ENCODE data around the gene NDUFS2.

DNA sequence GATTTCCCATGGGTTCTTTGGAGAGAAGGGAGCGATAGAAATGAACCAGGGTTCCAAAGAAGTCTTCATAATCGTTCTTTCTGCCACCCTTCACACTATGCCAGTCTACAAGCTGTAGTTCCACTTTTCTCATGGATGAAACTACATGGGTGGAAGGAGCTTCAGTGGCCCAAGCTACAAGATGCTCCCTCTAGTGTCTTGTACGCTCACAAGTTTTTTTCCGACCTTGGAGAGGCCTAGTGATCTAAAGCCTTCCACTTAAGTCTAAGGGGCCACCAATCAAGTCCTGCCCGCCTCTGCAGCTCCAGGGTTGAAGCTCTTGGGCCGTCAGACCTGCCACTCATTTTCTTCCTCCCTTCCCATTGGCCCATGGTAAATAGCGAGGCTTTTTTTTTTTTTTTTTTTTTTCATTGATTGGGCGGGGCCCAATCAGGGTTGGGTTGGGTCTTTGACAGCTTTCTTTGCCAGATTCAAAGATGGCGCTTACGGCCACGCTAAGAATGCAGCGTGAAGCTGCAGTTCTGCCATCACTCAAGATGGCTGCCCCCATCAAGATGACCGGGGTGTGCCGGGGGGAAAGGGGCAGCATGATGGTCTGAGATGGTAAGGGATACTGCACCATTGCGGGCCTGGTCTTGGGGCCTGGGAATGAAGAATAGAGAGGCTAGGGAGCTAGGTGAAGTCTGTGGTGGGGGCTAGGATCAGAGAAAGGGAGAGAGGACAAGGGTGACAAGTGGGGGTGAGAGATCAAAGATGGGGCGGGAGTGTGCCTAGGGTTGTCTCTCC, 23.6 kb downstream of the NDUFS2 start, which contains the start of gene TOMM40L:
- TF ChIP-seq EZH2 (IDR thresholded peaks at IDR 0.05; ENCODE audit: insufficient read depth, poor library complexity, severe bottlenecking): no peak
- no peak for TF ChIP-seq EZH2phosphoT487 (IDR thresholded peaks at IDR 0.05; ENCODE audit: insufficient read depth, low read depth)
